IMR-90 (cell line): ENCODE results near the gene SPATC1L. TPM values are rescaled to one million over a fixed set of nuclear protein-coding genes. Genes with fewer than 3 reads are reported as not detected.
A peak's percentile ranks its signal among the peaks of the same experiment; 100 is the strongest.

Source experiments
- ATAC-seq: fragments of 200-7000 bp; cut with Tn5 transposase; 2 replicates; pipeline ENCODE4 v1.9.1; 2020; ENCODE audit warnings: low read depth, mild to moderate bottlenecking, moderate library complexity
- BruUV-seq: library from RNA; stranded (reverse); fragments of 400-500 nt; replicated peaks from 2 replicates; lab custom pipeline; 2021; lab: Mats Ljungman, UMichigan
- CTCF ChIA-PET: fragments of 300-600 bp; formaldehyde crosslinking; extraction: SDS; loops from one replicate; lab custom pipeline; 2021; ENCODE audit warnings: antibody characterized with exemption; lab: Yijun Ruan, JAX
- POLR2A ChIA-PET: fragments of 300-600 bp; sonication (Branson Sonifier 250); formaldehyde crosslinking; loops from one replicate; lab custom pipeline; 2022; ENCODE audit warnings: antibody characterized with exemption; ENCODE audit not compliant: unreplicated experiment; lab: Charles Lee
- DNase-seq: peaks from one replicate; pipeline ENCODE4 v3.0.0; 2013
- H2AFZ ChIP-seq: replicated peaks from 2 replicates; pipeline ENCODE3; 2013; ENCODE audit warnings: low read length, mild to moderate bottlenecking; ENCODE audit not compliant: poor library complexity
- H2AK5ac ChIP-seq: 2 replicates; pipeline ENCODE4 v1.6.1; 2013; ENCODE audit warnings: low read depth, low read length, inconsistent platforms
- H2AK9ac ChIP-seq: replicated peaks from 2 replicates; pipeline ENCODE3; 2013; ENCODE audit warnings: mild to moderate bottlenecking, low read depth, low read length, moderate library complexity; ENCODE audit not compliant: poor library complexity
- H2BK120ac ChIP-seq: 2 replicates; pipeline ENCODE4 v1.6.1; 2013; ENCODE audit warnings: low read depth, low read length, inconsistent platforms
- H2BK15ac ChIP-seq: 3 replicates; pipeline ENCODE4 v1.6.1; 2013; ENCODE audit warnings: low read depth, low read length, inconsistent platforms
- H2BK20ac ChIP-seq: 2 replicates; pipeline ENCODE4 v1.6.1; 2013; ENCODE audit warnings: low read depth, mild to moderate bottlenecking, inconsistent platforms, low read length, moderate library complexity
- H2BK5ac ChIP-seq: 2 replicates; pipeline ENCODE4 v1.6.1; 2013; ENCODE audit warnings: mild to moderate bottlenecking, low read depth, low read length, inconsistent platforms; ENCODE audit not compliant: poor library complexity, severe bottlenecking
- H3K14ac ChIP-seq: replicated peaks from 2 replicates; pipeline ENCODE4 v1.6.1; 2013; ENCODE audit warnings: low read depth, low read length, inconsistent platforms
- H3K18ac ChIP-seq: 2 replicates; pipeline ENCODE4 v1.6.1; 2013; ENCODE audit warnings: low read depth, low read length, control low read depth
- H3K23ac ChIP-seq: 2 replicates; pipeline ENCODE4 v1.6.1; 2013; ENCODE audit warnings: low read depth, low read length, inconsistent platforms
- H3K27ac ChIP-seq: 2 replicates; pipeline ENCODE4 v1.5.1; 2013; ENCODE audit warnings: mild to moderate bottlenecking, control low read depth, low read length; ENCODE audit not compliant: insufficient read depth
- H3K27me3 ChIP-seq: 2 replicates; pipeline ENCODE4 v1.6.1; 2013; ENCODE audit warnings: low read length; ENCODE audit not compliant: control insufficient read depth, insufficient read depth
- H3K36me3 ChIP-seq: 2 replicates; pipeline ENCODE4 v1.6.1; 2013; ENCODE audit warnings: low read length, mixed read lengths; ENCODE audit not compliant: control insufficient read depth, insufficient read depth
- H3K4ac ChIP-seq: 2 replicates; pipeline ENCODE4 v1.6.1; 2013; ENCODE audit warnings: low read depth, low read length, inconsistent platforms
- H3K4me1 ChIP-seq: 2 replicates; pipeline ENCODE4 v1.6.1; 2013; ENCODE audit warnings: low read length, mixed read lengths; ENCODE audit not compliant: control insufficient read depth, insufficient read depth
- H3K4me2 ChIP-seq: 2 replicates; pipeline ENCODE4 v1.6.1; 2013; ENCODE audit warnings: low read depth, mild to moderate bottlenecking, control low read depth, low read length, moderate library complexity
- H3K4me3 ChIP-seq: 2 replicates; pipeline ENCODE4 v1.5.1; 2013; ENCODE audit warnings: low read depth, mild to moderate bottlenecking, control low read depth, low read length, moderate library complexity; ENCODE audit not compliant: insufficient read depth
- H3K56ac ChIP-seq: 2 replicates; pipeline ENCODE4 v1.6.1; 2013; ENCODE audit warnings: low read length, inconsistent platforms; ENCODE audit not compliant: insufficient read depth; ENCODE audit errors: extremely low read depth
- H3K79me1 ChIP-seq, 2 experiments: 2 replicates each; pipeline ENCODE4 v1.6.1; 2013; ENCODE audit warnings: low read length in 2 of 2, inconsistent platforms in 1 of 2, low read depth in 1 of 2
- H3K9ac ChIP-seq: 2 replicates; pipeline ENCODE4 v1.6.1; 2013; ENCODE audit warnings: low read depth, low read length, control low read depth
- H3K9me1 ChIP-seq: 2 replicates; pipeline ENCODE4 v1.6.1; 2013; ENCODE audit warnings: low read length, inconsistent platforms; ENCODE audit not compliant: insufficient read depth
- H3K9me3 ChIP-seq: 2 replicates; pipeline ENCODE4 v1.6.1; 2013; ENCODE audit warnings: low read length; ENCODE audit not compliant: control insufficient read depth, insufficient read depth
- H4K20me1 ChIP-seq: 2 replicates; pipeline ENCODE4 v1.6.1; 2013; ENCODE audit warnings: low read length, inconsistent platforms; ENCODE audit not compliant: insufficient read depth
- H4K5ac ChIP-seq: 2 replicates; pipeline ENCODE4 v1.6.1; 2013; ENCODE audit warnings: mild to moderate bottlenecking, low read depth, low read length, control low read depth
- H4K8ac ChIP-seq, 2 experiments: 2 replicates each; pipeline ENCODE4 v1.6.1; 2013; ENCODE audit warnings: low read depth in 2 of 2, low read length in 2 of 2, control low read depth in 1 of 2, inconsistent platforms in 1 of 2
- H4K91ac ChIP-seq: 2 replicates; pipeline ENCODE4 v1.6.1; 2013; ENCODE audit warnings: low read depth, low read length, inconsistent platforms; ENCODE audit not compliant: insufficient read depth
- BHLHE40 ChIP-seq: fragments of 150-350 bp; IDR thresholded peaks from 2 replicates; pipeline ENCODE4 v1.6.1; 2016; ENCODE audit warnings: mild to moderate bottlenecking, low read depth, low read length
- CEBPB ChIP-seq: IDR thresholded peaks from 2 replicates; pipeline ENCODE4 v1.6.1; 2012; ENCODE audit warnings: low read depth, low read length, improper control_type of control experiment
- CHD1 ChIP-seq: IDR thresholded peaks from 2 replicates; pipeline ENCODE4 v1.6.1; 2012; ENCODE audit warnings: low read depth, low read length, improper control_type of control experiment
- CTCF ChIP-seq: conservative IDR thresholded peaks from 2 replicates; pipeline ENCODE4 v1.5.1; 2012; ENCODE audit warnings: mild to moderate bottlenecking, low read depth, low read length, improper control_type of control experiment
- FOS ChIP-seq: fragments of 150-350 bp; IDR thresholded peaks from 2 replicates; pipeline ENCODE4 v1.6.1; 2016; ENCODE audit warnings: low read depth, low read length
- MAFK ChIP-seq: IDR thresholded peaks from 2 replicates; pipeline ENCODE4 v1.6.1; 2012; ENCODE audit warnings: low read depth, low read length, improper control_type of control experiment
- MAZ ChIP-seq: IDR thresholded peaks from 2 replicates; pipeline ENCODE4 v1.6.1; 2012; ENCODE audit warnings: low read depth, mild to moderate bottlenecking, low read length, improper control_type of control experiment, moderate library complexity, borderline replicate concordance
- MXI1 ChIP-seq: IDR thresholded peaks from 2 replicates; pipeline ENCODE4 v1.6.1; 2012; ENCODE audit warnings: low read depth, mild to moderate bottlenecking, low read length, moderate library complexity, borderline replicate concordance
- NFE2L2 ChIP-seq: fragments of 150-350 bp; IDR thresholded peaks from 2 replicates; pipeline ENCODE4 v1.6.1; 2016; ENCODE audit warnings: low read depth, mild to moderate bottlenecking, low read length
- POLR2A ChIP-seq: IDR thresholded peaks from 2 replicates; pipeline ENCODE4 v1.6.1; 2012; ENCODE audit warnings: mild to moderate bottlenecking, low read depth, low read length
- RAD21 ChIP-seq: IDR thresholded peaks from 2 replicates; pipeline ENCODE4 v1.6.1; 2012; ENCODE audit warnings: low read length, improper control_type of control experiment
- RCOR1 ChIP-seq: IDR thresholded peaks from 2 replicates; pipeline ENCODE4 v1.6.1; 2012; ENCODE audit warnings: mild to moderate bottlenecking, low read length, improper control_type of control experiment; ENCODE audit not compliant: insufficient replicate concordance
- RFX5 ChIP-seq: IDR thresholded peaks from 2 replicates; pipeline ENCODE4 v1.8.0; 2012; ENCODE audit warnings: low read depth, mild to moderate bottlenecking, low read length, moderate library complexity
- SMC3 ChIP-seq: fragments of 150-350 bp; IDR thresholded peaks from 2 replicates; pipeline ENCODE4 v1.6.1; 2016; ENCODE audit warnings: low read depth, mild to moderate bottlenecking, antibody characterized with exemption, low read length, moderate library complexity
- WGBS, 2 experiments: methylation state at CpG; one replicate each; pipeline versions ENCODE4 v1.1.5 to v1.1.7; 2013; ENCODE audit warnings: missing lambda C conversion rate in 2 of 2; ENCODE audit not compliant: insufficient read length in 1 of 2; ENCODE audit errors: extremely low coverage in 2 of 2; 5-methylcytosine and 5-hydroxymethylcytosine counted together
- dilution Hi-C: fragments of 300-500 bp; cut with HindIII; formaldehyde crosslinking; loops from one replicate; pipeline ENCODE4 v1.14.3; 2018; ENCODE audit warnings: low sequenced_read_pairs; ENCODE audit not compliant: unreplicated experiment
- in situ Hi-C: fragments of 300-500 bp; cut with MboI; formaldehyde crosslinking; loops from 3 replicates; pipeline ENCODE4 v1.14.3; 2019; ENCODE audit warnings: low sequenced_read_pairs, inconsistent platforms, mixed read lengths
- intact Hi-C: fragments of 100-400 bp; cut with micrococcal nuclease; formaldehyde crosslinking; loops from 2 replicates; pipeline ENCODE4 v1.10.0; 2022
- polyA plus RNA-seq, 3 experiments: library from polyadenylated mRNA; depleted of rRNA; stranded (reverse); fragments of >200 nt; gene quantifications; 2 replicates each; pipeline ENCODE4 v1.2.3, GENCODE V29; 2012; ENCODE audit warnings: low replicate concordance in 1 of 3
- total RNA-seq: library from RNA; depleted of rRNA; stranded (reverse); fragments of >200 nt; gene quantifications from 2 replicates; pipeline ENCODE4 v1.2.3, GENCODE V29; 2012
- TF ChIP-seq, protein P1 (sequence below): fragments of 150-350 bp; IDR thresholded peaks from 2 replicates; pipeline ENCODE4 v1.6.1; 2017; ENCODE audit warnings: mild to moderate bottlenecking, antibody characterized with exemption, low read length, low read depth
- TF ChIP-seq, protein P2 (sequence below): fragments of 150-350 bp; IDR thresholded peaks from 2 replicates; pipeline ENCODE4 v1.6.1; 2016; ENCODE audit warnings: low read depth, mild to moderate bottlenecking, low read length, moderate library complexity, borderline replicate concordance

The SPATC1L gene
- total and polyA plus RNA-seq, 2 of the 4 experiments (the other 2 are of a cell fraction): 3.8 to 17.2 TPM

GRCh38 chr21:46144464-46145070 lies 39.7 kb downstream of the SPATC1L start:
- TF ChIP-seq FOS (no peak), RAD21 (no peak), MXI1 (no peak), MAZ (no peak), RFX5 (no peak), SMC3 (no peak), CEBPB (no peak), CTCF (no peak), POLR2A (no peak), NFE2L2 (no peak), CHD1 (no peak), MAFK (no peak), RCOR1 (no peak), BHLHE40 (no peak)
- TF ChIP-seq, protein P1, sequence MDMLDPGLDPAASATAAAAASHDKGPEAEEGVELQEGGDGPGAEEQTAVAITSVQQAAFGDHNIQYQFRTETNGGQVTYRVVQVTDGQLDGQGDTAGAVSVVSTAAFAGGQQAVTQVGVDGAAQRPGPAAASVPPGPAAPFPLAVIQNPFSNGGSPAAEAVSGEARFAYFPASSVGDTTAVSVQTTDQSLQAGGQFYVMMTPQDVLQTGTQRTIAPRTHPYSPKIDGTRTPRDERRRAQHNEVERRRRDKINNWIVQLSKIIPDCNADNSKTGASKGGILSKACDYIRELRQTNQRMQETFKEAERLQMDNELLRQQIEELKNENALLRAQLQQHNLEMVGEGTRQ: no peak
- TF ChIP-seq, protein P2, sequence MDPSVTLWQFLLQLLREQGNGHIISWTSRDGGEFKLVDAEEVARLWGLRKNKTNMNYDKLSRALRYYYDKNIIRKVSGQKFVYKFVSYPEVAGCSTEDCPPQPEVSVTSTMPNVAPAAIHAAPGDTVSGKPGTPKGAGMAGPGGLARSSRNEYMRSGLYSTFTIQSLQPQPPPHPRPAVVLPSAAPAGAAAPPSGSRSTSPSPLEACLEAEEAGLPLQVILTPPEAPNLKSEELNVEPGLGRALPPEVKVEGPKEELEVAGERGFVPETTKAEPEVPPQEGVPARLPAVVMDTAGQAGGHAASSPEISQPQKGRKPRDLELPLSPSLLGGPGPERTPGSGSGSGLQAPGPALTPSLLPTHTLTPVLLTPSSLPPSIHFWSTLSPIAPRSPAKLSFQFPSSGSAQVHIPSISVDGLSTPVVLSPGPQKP: no peak
- Histone ChIP-seq H3K18ac (no peak overlapping the region), H2AK9ac (peak overlapping the region; percentile 89), H3K79me1 (no peaks in the 10 kb centered on the region), H3K14ac (no peak overlapping the region), H2BK15ac (peak overlapping the region; percentile 92; the same call in 1 of the 3 replicates), H2AFZ (peak overlapping the region; percentile 65), H3K27ac (no peak overlapping the region), H3K4ac (peak overlapping the region; percentile 46; the same call in 1 of the 2 replicates), H3K4me1 (0 out of 2 replicates have a peak, but pooled peaks cover 2% of the 10 kb centered on the region), H3K9me1 (no peaks in the 10 kb centered on the region), H2BK5ac (peak overlapping the region; percentile 1), H3K56ac (no peak overlapping the region; the same call in 1 of the 2 replicates), H2BK20ac (no peak overlapping the region), H3K36me3 (no peaks in the 10 kb centered on the region), H3K4me2 (no peak overlapping the region), H3K4me3 (no peak overlapping the region), H3K23ac (no peak overlapping the region), H4K91ac (no peak overlapping the region), H4K8ac (no peak overlapping the region), H4K20me1 (no peaks in the 10 kb centered on the region), H3K27me3 (no peaks in the 10 kb centered on the region), H2AK5ac (peak overlapping the region; percentile 95; the same call in 1 of the 2 replicates), H3K9me3 (no peaks in the 10 kb centered on the region), H2BK120ac (no peak overlapping the region), H4K5ac (no peak overlapping the region), H3K9ac (no peak overlapping the region)
- WGBS, 2 experiments: 0% methylated on average over 1 of the region's 4 CpGs; no CpG with 5 or more reads in 1 of the 2 experiments
- ATAC-seq (no peak), DNase-seq (no peak)
- dilution Hi-C loops (no loop called here), intact Hi-C loops (no loop called here), in situ Hi-C loops (no loop called here)
- BruUV-seq: no TSS peak
- CTCF ChIA-PET: interaction anchor here (0.8 to 1.4 kb wide), 2 partner anchors 9 to 86 kb away, joined by 3 to 13 read pairs; no protein-coding TSS in a partner anchor
- POLR2A ChIA-PET: no interaction called here
